ENCODE results near the gene FMN2.

FMN2 gene

GRCh38 chr1:240190881-240191401, 99.3 kb downstream of the FMN2 start:
- no peaks in the 10 kb centered on the region for H3K36me3 ChIP-seq
- H3K27me3 ChIP-seq, result peaks cover 0 to 3% (median 0%) of the 10 kb centered on the region in 11 experiments; a peak in 1 of 22 replicates
- no peak overlapping the region for H3K9ac ChIP-seq
- no peak overlapping the region for H3K4me3 ChIP-seq
- no peak overlapping the region for H3K27ac ChIP-seq
- H4K20me1 ChIP-seq, result no peaks in the 10 kb centered on the region
- H3K9me3 ChIP-seq (replicated peaks in 1 of 11), result no peaks in the 10 kb centered on the region
- no peak overlapping the region for H3K4me2 ChIP-seq
- TF ChIP-seq Cebpa-rat (IDR thresholded peaks at IDR 0.05), result no peak
- no peaks in the 10 kb centered on the region for H3K4me1 ChIP-seq

- H3K4me1 ChIP-seq, result no peaks in the 10 kb centered on the region
- no peaks in the 10 kb centered on the region for H3K36me3 ChIP-seq
- H3K27me3 ChIP-seq, result no peaks in the 10 kb centered on the region
- H3K9ac ChIP-seq, result no peak overlapping the region
- H3K4me2 ChIP-seq, result no peak overlapping the region
- no peaks in the 10 kb centered on the region for H3K9me3 ChIP-seq (replicated peaks in 1 of 11)
- no peak overlapping the region for H3K4me3 ChIP-seq
- no peak overlapping the region for H3K27ac ChIP-seq
- no peaks in the 10 kb centered on the region for H4K20me1 ChIP-seq
- TF ChIP-seq Cebpa-rat (IDR thresholded peaks at IDR 0.05), result no peak
These were observed 101.2 kb downstream of the FMN2 start for GRCh38 chr1:240192851-240193250.

GRCh38 chr1:240193679-240194078, 102.0 kb downstream of the FMN2 start:
- H3K36me3 ChIP-seq, result no peaks in the 10 kb centered on the region

GRCh38 chr1:240194120-240194519, 102.4 kb downstream of the FMN2 start:
- no peaks in the 10 kb centered on the region for H3K36me3 ChIP-seq
- H3K4me1 ChIP-seq, result no peaks in the 10 kb centered on the region
- H4K20me1 ChIP-seq, result no peaks in the 10 kb centered on the region
- no peaks in the 10 kb centered on the region for H3K27me3 ChIP-seq
- H3K9me3 ChIP-seq (replicated peaks in 1 of 11), result no peaks in the 10 kb centered on the region
- H3K27ac ChIP-seq, result no peak overlapping the region
- H3K4me2 ChIP-seq, result no peak overlapping the region
- no peak overlapping the region for H3K4me3 ChIP-seq
- no peak overlapping the region for H3K9ac ChIP-seq
- TF ChIP-seq Cebpa-rat (IDR thresholded peaks at IDR 0.05), result no peak

More at GRCh38 chr1:240193679-240194078, 102.0 kb downstream of the FMN2 start:
- H3K27ac ChIP-seq, result no peak overlapping the region
- no peaks in the 10 kb centered on the region for H3K9me3 ChIP-seq (replicated peaks in 1 of 11)
- H3K4me3 ChIP-seq, result no peak overlapping the region
- H3K27me3 ChIP-seq, result no peaks in the 10 kb centered on the region
- H4K20me1 ChIP-seq, result no peaks in the 10 kb centered on the region
- H3K4me1 ChIP-seq, result no peaks in the 10 kb centered on the region
- no peak for TF ChIP-seq Cebpa-rat (IDR thresholded peaks at IDR 0.05)
- H3K4me2 ChIP-seq, result no peak overlapping the region
- H3K9ac ChIP-seq, result no peak overlapping the region

DNA sequence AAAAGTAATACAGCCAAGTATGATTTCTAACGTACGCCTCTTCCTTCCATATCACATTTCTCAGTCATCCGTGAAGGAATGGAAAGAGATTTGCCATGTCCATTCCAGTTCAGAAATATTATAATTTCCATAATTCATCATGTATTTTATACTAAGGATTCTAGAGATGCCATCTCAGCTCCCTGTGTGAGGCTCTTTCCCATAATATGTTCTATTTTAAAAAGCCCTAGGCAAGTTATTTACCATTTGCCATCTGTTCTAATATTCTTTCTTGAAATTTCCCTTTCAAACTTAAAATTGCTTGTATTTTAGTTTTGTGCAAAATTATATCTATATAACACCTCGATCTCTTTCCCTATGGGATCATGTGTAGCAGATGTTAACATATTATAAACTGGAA, 106.7 kb downstream of the FMN2 start:
- Histone ChIP-seq H3K27me3 (no peaks in the 10 kb centered on the region), H3K9me3 (replicated peaks in 1 of 11) (peaks cover 9 to 18% (median 12%) of the 10 kb centered on the region in 11 experiments; a peak in 20 of 22 replicates), H4K20me1 (no peaks in the 10 kb centered on the region), H3K4me2 (no peak overlapping the region), H3K4me3 (no peak overlapping the region), H3K9ac (no peak overlapping the region), H3K27ac (no peak overlapping the region), H3K4me1 (no peaks in the 10 kb centered on the region), H3K36me3 (no peaks in the 10 kb centered on the region)
- TF ChIP-seq Cebpa-rat (IDR thresholded peaks at IDR 0.05), result no peak

GRCh38 chr1:240199758-240200645, 108.3 kb downstream of the FMN2 start:
- H3K4me3 ChIP-seq, result no peak overlapping the region
- H4K20me1 ChIP-seq, result no peaks in the 10 kb centered on the region
- H3K27ac ChIP-seq, result no peak overlapping the region
- no peaks in the 10 kb centered on the region for H3K4me1 ChIP-seq
- no peak overlapping the region for H3K4me2 ChIP-seq
- no peak overlapping the region for H3K9ac ChIP-seq
- TF ChIP-seq Cebpa-rat (IDR thresholded peaks at IDR 0.05), result no peak
- peaks cover 9 to 18% (median 12%) of the 10 kb centered on the region in 11 experiments; a peak in 20 of 22 replicates for H3K9me3 ChIP-seq (replicated peaks in 1 of 11)
- H3K36me3 ChIP-seq, result no peaks in the 10 kb centered on the region
- H3K27me3 ChIP-seq, result no peaks in the 10 kb centered on the region

DNA sequence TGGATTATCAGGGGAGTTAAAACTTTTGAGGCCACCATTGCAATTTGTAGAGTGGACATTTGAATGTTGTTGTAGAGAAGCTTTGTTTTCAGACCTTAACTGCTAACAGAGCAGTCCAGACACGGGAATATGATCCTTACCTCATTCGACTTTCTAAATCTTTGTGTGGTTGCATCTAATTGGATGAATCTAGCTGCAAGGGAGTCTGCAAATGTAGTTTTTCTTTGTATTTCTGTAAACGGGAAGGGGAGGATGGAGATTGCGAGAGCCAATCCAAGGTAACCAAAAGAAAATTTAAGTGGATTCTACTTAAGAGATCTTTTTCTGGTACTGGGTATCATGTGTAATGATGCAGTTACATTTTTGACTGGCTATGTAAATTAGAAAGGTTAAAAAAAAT, 110.2 kb downstream of the FMN2 start:
- no peaks in the 10 kb centered on the region for H3K4me1 ChIP-seq
- H3K27me3 ChIP-seq, result no peaks in the 10 kb centered on the region
- peaks cover 11 to 20% (median 14%) of the 10 kb centered on the region in 11 experiments; a peak in 21 of 22 replicates for H3K9me3 ChIP-seq (replicated peaks in 1 of 11)
- H4K20me1 ChIP-seq, result no peaks in the 10 kb centered on the region
- no peak overlapping the region for H3K4me3 ChIP-seq
- H3K27ac ChIP-seq, result no peak overlapping the region
- H3K4me2 ChIP-seq, result no peak overlapping the region
- no peak overlapping the region for H3K9ac ChIP-seq
- no peaks in the 10 kb centered on the region for H3K36me3 ChIP-seq
- no peak for TF ChIP-seq Cebpa-rat (IDR thresholded peaks at IDR 0.05)

DNA sequence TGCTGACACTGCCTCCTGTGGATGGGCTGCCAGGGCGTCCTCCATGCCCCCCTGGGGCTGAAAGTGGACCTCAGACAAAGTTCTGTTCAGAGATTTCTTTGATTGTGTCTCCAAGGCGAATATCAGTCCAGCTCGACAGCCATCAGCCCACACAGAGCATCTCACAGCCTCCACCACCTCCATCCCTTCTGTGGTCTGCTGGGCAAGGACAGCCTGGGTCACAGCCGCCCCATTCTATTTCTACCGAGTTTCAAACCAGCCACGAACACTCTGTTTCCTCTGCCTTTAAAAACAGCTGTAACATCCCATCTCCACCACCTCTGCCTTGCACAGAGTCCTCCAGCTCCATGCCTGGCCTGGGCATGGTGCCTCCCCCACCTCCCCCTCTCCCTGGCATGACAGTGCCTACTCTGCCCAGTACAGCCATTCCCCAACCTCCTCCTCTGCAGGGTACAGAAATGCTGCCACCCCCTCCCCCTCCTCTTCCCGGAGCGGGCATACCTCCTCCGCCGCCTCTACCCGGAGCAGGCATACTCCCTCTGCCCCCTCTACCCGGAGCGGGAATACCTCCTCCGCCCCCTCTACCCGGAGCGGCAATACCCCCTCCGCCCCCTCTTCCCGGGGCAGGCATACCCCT, 115.5 kb downstream of the FMN2 start:
- peaks cover 4 to 16% (median 11%) of the 10 kb centered on the region in 11 experiments; a peak in 21 of 22 replicates for H3K9me3 ChIP-seq (replicated peaks in 1 of 11)
- H3K4me3 ChIP-seq, result no peak overlapping the region
- H3K9ac ChIP-seq, result no peak overlapping the region
- no peaks in the 10 kb centered on the region for H4K20me1 ChIP-seq
- no peaks in the 10 kb centered on the region for H3K4me1 ChIP-seq
- H3K27me3 ChIP-seq, result no peaks in the 10 kb centered on the region
- no peak overlapping the region for H3K27ac ChIP-seq
- no peak overlapping the region for H3K4me2 ChIP-seq
- no peak for TF ChIP-seq Cebpa-rat (IDR thresholded peaks at IDR 0.05)
- no peaks in the 10 kb centered on the region for H3K36me3 ChIP-seq

DNA sequence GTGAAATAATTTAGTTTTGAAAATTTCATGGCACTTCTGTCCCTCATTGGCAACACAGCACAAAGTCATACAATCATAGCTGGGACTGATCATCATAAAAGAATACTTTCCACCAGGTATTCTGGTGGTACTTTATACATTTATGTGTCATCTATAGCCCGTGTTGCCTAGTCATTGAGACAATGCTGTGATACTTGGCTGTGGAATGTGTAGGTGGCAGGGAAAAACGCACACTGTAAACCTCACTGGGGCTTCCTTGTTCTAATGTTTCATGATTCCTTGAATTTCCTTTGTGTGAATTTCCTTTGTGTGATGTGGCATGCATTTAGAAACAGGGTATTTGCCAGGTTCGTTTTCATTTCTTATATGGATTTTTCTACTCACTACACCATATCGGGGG, 118.3 kb downstream of the FMN2 start:
- Histone ChIP-seq H3K27ac (no peak overlapping the region), H4K20me1 (no peaks in the 10 kb centered on the region), H3K27me3 (no peaks in the 10 kb centered on the region), H3K9me3 (replicated peaks in 1 of 11) (peaks cover 0 to 9% (median 7%) of the 10 kb centered on the region in 11 experiments; a peak in 7 of 22 replicates), H3K4me1 (no peaks in the 10 kb centered on the region), H3K4me3 (no peak overlapping the region), H3K36me3 (no peaks in the 10 kb centered on the region), H3K9ac (no peak overlapping the region), H3K4me2 (no peak overlapping the region)
- TF ChIP-seq Cebpa-rat (IDR thresholded peaks at IDR 0.05), result no peak

All from BLaER1 treated with 17β-estradiol and CSF1 and Interleukin-3, amounts not matched to agents 10 nM and 100 nM (cell line).